WTC11 (cell line): ENCODE measurements around the gene RTP5. TPM values are rescaled to one million over a fixed set of nuclear protein-coding genes. Genes with fewer than 3 reads are reported as not detected.

Experiments used
- ATAC-seq: fragments of 200-7000 bp; cut with Tn5 transposase; 2 replicates; pipeline ENCODE4 v1.10.0; 2021; ENCODE audit warnings: mild to moderate bottlenecking, moderate library complexity
- CTCF ChIA-PET: fragments of 300-600 bp; sonication (Branson Sonifier 250); formaldehyde crosslinking; loops from one replicate; lab custom pipeline; 2021; ENCODE audit warnings: antibody characterized with exemption; lab: Charles Lee
- POLR2A ChIA-PET: fragments of 350-600 bp; sonication (Branson Sonifier 250); formaldehyde crosslinking; loops from one replicate; lab custom pipeline; 2021; ENCODE audit warnings: antibody characterized with exemption; lab: Charles Lee
- DNase-seq: peaks from one replicate; pipeline ENCODE4 v3.0.0; 2021; ENCODE audit warnings: low spot score
- H3K27ac Mint-ChIP-seq: 2 replicates; pipeline ENCODE4 v1.8.0; 2021; ENCODE audit warnings: mixed read lengths
- H3K27me3 Mint-ChIP-seq: 2 replicates; pipeline ENCODE4 v1.8.0; 2021; ENCODE audit warnings: low read depth, mild to moderate bottlenecking, moderate library complexity, mixed read lengths
- H3K36me3 Mint-ChIP-seq: 2 replicates; pipeline ENCODE4 v1.8.0; 2021; ENCODE audit warnings: mixed read lengths
- H3K4me1 Mint-ChIP-seq: 2 replicates; pipeline ENCODE4 v1.8.0; 2022; ENCODE audit warnings: mixed read lengths
- H3K4me3 Mint-ChIP-seq: 2 replicates; pipeline ENCODE4 v1.8.0; 2021; ENCODE audit warnings: mild to moderate bottlenecking, moderate library complexity, mixed read lengths
- H3K9me3 Mint-ChIP-seq: 2 replicates; pipeline ENCODE4 v1.8.0; 2021; ENCODE audit warnings: mixed read lengths
- CREM ChIP-seq: sonication (generic); formaldehyde crosslinking; IDR thresholded peaks from 2 replicates; pipeline ENCODE4 v1.8.1; 2022; ENCODE audit warnings: mild to moderate bottlenecking, missing genetic modification reagents, moderate library complexity
- FOXJ3 ChIP-seq: sonication (generic); formaldehyde crosslinking; IDR thresholded peaks from 2 replicates; pipeline ENCODE4 v1.9.0; 2021; ENCODE audit warnings: missing genetic modification reagents, mild to moderate bottlenecking, borderline replicate concordance
- IRF2 ChIP-seq: sonication (generic); formaldehyde crosslinking; IDR thresholded peaks from 2 replicates; pipeline ENCODE4 v1.8.0; 2022; ENCODE audit warnings: low read depth, missing genetic modification reagents, borderline replicate concordance
- JAZF1 ChIP-seq: fragments of 250-450 bp; sonication (Bioruptor Pico); IDR thresholded peaks from 2 replicates; pipeline ENCODE4 v1.9.0; 2021; ENCODE audit warnings: moderate library complexity, mild to moderate bottlenecking, inconsistent platforms
- JUN ChIP-seq: sonication (generic); formaldehyde crosslinking; IDR thresholded peaks from 2 replicates; pipeline ENCODE4 v1.8.0; 2023; ENCODE audit warnings: mild to moderate bottlenecking, missing genetic modification reagents
- MAX ChIP-seq: sonication (generic); formaldehyde crosslinking; IDR thresholded peaks from 2 replicates; pipeline ENCODE4 v1.8.0; 2022; ENCODE audit warnings: mild to moderate bottlenecking, missing genetic modification reagents
- NFYB ChIP-seq: sonication (generic); formaldehyde crosslinking; conservative IDR thresholded peaks from 2 replicates; pipeline ENCODE4 v1.8.0; 2022; ENCODE audit warnings: low read depth, missing genetic modification reagents
- NR2C2 ChIP-seq: sonication (generic); formaldehyde crosslinking; IDR thresholded peaks from 2 replicates; pipeline ENCODE4 v1.8.0; 2022; ENCODE audit warnings: mild to moderate bottlenecking, missing genetic modification reagents
- OVOL2 ChIP-seq: fragments of 250-450 bp; sonication (Bioruptor Pico); IDR thresholded peaks from 2 replicates; pipeline ENCODE4 v1.9.0; 2021; ENCODE audit warnings: mild to moderate bottlenecking, borderline replicate concordance
- SMAD4 ChIP-seq: sonication (generic); formaldehyde crosslinking; IDR thresholded peaks from 2 replicates; pipeline ENCODE4 v1.8.0; 2022; ENCODE audit warnings: mild to moderate bottlenecking, missing genetic modification reagents
- ZNF138 ChIP-seq: sonication (generic); formaldehyde crosslinking; conservative IDR thresholded peaks from 2 replicates; pipeline ENCODE4 v1.8.1; 2022; ENCODE audit warnings: mild to moderate bottlenecking, moderate library complexity, missing genetic modification reagents
- ZNF219 ChIP-seq: sonication (generic); formaldehyde crosslinking; IDR thresholded peaks from 2 replicates; pipeline ENCODE4 v1.8.0; 2023; ENCODE audit warnings: missing genetic modification reagents, mild to moderate bottlenecking, borderline replicate concordance
- total RNA-seq: library from RNA; stranded (reverse); gene quantifications from 3 replicates; pipeline ENCODE4 v1.2.3, GENCODE V29; 2021
- TF ChIP-seq, protein P1 (sequence below): sonication (generic); formaldehyde crosslinking; IDR thresholded peaks from 2 replicates; pipeline ENCODE4 v1.8.1; 2022; ENCODE audit warnings: missing genetic modification reagents, borderline replicate concordance
- TF ChIP-seq, protein P2 (sequence below): fragments of 250-450 bp; sonication (Bioruptor Pico); IDR thresholded peaks from 2 replicates; pipeline ENCODE4 v2.1.2; 2022; ENCODE audit warnings: mild to moderate bottlenecking, moderate library complexity
- TF ChIP-seq, protein P3 (sequence below): sonication (generic); formaldehyde crosslinking; IDR thresholded peaks from 2 replicates; pipeline ENCODE4 v1.8.0; 2022; ENCODE audit warnings: mild to moderate bottlenecking, missing genetic modification reagents
- TF ChIP-seq, protein P4 (sequence below): fragments of 250-450 bp; sonication (Bioruptor Pico); IDR thresholded peaks from 2 replicates; pipeline ENCODE4 v1.9.0; 2021; ENCODE audit warnings: mild to moderate bottlenecking, borderline replicate concordance
- TF ChIP-seq, protein P5 (sequence below): fragments of 250-450 bp; sonication (Bioruptor Pico); IDR thresholded peaks from 2 replicates; pipeline ENCODE4 v1.9.0; 2021; ENCODE audit warnings: mild to moderate bottlenecking

Gene RTP5
- total RNA-seq, 1 experiment from 2014 or later, result not detected

- no peak for TF ChIP-seq NR2C2 (CRISPR knock-in tag)
- no peak for TF ChIP-seq FOXJ3 (CRISPR knock-in tag)
- Mint-ChIP-seq H3K36me3 (no peaks in the 10 kb centered on the region), H3K27ac (no peak overlapping the region), H3K27me3 (peaks cover 37% of the 10 kb centered on the region), H3K4me1 (peaks cover 15% of the 10 kb centered on the region), H3K4me3 (no peak overlapping the region), H3K9me3 (no peaks in the 10 kb centered on the region)
- ChIA-PET POLR2A (no interaction called here), CTCF (no interaction called here)
- DNase-seq (no peak), ATAC-seq (no peak)
Observed at GRCh38 chr2:241846406-241846805, 23.1 kb upstream of the RTP5 start.

GRCh38 chr2:241848761-241849615, 20.5 kb upstream of the RTP5 start:
- no peaks in the 10 kb centered on the region for H3K9me3 Mint-ChIP-seq
- ChIA-PET POLR2A (no interaction called here), CTCF (no interaction called here)
- H3K27ac Mint-ChIP-seq, result no peak overlapping the region
- H3K4me3 Mint-ChIP-seq, result no peak overlapping the region
- no peak for DNase-seq
- H3K36me3 Mint-ChIP-seq, result no peaks in the 10 kb centered on the region
- no peaks in the 10 kb centered on the region for H3K4me1 Mint-ChIP-seq
- H3K27me3 Mint-ChIP-seq, result peaks cover 24% of the 10 kb centered on the region
- no peak for ATAC-seq
- TF ChIP-seq IRF2 (CRISPR knock-in tag) (no peak), CREM (CRISPR knock-in tag) (no peak), MAX (CRISPR knock-in tag) (no peak), SMAD4 (no peak), NFYB (CRISPR knock-in tag) (no peak), OVOL2 (no peak), JUN (CRISPR knock-in tag) (no peak), ZNF219 (CRISPR knock-in tag) (no peak), ZNF138 (CRISPR knock-in tag) (no peak), JAZF1 (CRISPR knock-in tag) (no peak)
- TF ChIP-seq, protein P1, sequence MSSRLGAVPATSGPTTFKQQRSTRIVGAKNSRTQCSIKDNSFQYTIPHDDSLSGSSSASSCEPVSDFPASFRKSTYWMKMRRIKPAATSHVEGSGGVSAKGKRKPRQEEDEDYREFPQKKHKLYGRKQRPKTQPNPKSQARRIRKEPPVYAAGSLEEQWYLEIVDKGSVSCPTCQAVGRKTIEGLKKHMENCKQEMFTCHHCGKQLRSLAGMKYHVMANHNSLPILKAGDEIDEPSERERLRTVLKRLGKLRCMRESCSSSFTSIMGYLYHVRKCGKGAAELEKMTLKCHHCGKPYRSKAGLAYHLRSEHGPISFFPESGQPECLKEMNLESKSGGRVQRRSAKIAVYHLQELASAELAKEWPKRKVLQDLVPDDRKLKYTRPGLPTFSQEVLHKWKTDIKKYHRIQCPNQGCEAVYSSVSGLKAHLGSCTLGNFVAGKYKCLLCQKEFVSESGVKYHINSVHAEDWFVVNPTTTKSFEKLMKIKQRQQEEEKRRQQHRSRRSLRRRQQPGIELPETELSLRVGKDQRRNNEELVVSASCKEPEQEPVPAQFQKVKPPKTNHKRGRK (CRISPR knock-in tag), result no peak
- TF ChIP-seq, protein P2, sequence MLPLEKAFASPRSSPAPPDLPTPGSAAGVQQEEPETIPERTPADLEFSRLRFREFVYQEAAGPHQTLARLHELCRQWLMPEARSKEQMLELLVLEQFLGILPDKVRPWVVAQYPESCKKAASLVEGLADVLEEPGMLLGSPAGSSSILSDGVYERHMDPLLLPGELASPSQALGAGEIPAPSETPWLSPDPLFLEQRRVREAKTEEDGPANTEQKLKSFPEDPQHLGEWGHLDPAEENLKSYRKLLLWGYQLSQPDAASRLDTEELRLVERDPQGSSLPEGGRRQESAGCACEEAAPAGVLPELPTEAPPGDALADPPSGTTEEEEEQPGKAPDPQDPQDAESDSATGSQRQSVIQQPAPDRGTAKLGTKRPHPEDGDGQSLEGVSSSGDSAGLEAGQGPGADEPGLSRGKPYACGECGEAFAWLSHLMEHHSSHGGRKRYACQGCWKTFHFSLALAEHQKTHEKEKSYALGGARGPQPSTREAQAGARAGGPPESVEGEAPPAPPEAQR (CRISPR knock-in tag), result no peak
- TF ChIP-seq, protein P3, sequence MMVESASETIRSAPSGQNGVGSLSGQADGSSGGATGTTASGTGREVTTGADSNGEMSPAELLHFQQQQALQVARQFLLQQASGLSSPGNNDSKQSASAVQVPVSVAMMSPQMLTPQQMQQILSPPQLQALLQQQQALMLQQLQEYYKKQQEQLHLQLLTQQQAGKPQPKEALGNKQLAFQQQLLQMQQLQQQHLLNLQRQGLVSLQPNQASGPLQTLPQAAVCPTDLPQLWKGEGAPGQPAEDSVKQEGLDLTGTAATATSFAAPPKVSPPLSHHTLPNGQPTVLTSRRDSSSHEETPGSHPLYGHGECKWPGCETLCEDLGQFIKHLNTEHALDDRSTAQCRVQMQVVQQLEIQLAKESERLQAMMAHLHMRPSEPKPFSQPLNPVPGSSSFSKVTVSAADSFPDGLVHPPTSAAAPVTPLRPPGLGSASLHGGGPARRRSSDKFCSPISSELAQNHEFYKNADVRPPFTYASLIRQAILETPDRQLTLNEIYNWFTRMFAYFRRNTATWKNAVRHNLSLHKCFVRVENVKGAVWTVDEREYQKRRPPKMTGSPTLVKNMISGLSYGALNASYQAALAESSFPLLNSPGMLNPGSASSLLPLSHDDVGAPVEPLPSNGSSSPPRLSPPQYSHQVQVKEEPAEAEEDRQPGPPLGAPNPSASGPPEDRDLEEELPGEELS (CRISPR knock-in tag), result no peak
- TF ChIP-seq, protein P4, sequence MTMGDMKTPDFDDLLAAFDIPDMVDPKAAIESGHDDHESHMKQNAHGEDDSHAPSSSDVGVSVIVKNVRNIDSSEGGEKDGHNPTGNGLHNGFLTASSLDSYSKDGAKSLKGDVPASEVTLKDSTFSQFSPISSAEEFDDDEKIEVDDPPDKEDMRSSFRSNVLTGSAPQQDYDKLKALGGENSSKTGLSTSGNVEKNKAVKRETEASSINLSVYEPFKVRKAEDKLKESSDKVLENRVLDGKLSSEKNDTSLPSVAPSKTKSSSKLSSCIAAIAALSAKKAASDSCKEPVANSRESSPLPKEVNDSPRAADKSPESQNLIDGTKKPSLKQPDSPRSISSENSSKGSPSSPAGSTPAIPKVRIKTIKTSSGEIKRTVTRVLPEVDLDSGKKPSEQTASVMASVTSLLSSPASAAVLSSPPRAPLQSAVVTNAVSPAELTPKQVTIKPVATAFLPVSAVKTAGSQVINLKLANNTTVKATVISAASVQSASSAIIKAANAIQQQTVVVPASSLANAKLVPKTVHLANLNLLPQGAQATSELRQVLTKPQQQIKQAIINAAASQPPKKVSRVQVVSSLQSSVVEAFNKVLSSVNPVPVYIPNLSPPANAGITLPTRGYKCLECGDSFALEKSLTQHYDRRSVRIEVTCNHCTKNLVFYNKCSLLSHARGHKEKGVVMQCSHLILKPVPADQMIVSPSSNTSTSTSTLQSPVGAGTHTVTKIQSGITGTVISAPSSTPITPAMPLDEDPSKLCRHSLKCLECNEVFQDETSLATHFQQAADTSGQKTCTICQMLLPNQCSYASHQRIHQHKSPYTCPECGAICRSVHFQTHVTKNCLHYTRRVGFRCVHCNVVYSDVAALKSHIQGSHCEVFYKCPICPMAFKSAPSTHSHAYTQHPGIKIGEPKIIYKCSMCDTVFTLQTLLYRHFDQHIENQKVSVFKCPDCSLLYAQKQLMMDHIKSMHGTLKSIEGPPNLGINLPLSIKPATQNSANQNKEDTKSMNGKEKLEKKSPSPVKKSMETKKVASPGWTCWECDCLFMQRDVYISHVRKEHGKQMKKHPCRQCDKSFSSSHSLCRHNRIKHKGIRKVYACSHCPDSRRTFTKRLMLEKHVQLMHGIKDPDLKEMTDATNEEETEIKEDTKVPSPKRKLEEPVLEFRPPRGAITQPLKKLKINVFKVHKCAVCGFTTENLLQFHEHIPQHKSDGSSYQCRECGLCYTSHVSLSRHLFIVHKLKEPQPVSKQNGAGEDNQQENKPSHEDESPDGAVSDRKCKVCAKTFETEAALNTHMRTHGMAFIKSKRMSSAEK, result no peak
- TF ChIP-seq, protein P5, sequence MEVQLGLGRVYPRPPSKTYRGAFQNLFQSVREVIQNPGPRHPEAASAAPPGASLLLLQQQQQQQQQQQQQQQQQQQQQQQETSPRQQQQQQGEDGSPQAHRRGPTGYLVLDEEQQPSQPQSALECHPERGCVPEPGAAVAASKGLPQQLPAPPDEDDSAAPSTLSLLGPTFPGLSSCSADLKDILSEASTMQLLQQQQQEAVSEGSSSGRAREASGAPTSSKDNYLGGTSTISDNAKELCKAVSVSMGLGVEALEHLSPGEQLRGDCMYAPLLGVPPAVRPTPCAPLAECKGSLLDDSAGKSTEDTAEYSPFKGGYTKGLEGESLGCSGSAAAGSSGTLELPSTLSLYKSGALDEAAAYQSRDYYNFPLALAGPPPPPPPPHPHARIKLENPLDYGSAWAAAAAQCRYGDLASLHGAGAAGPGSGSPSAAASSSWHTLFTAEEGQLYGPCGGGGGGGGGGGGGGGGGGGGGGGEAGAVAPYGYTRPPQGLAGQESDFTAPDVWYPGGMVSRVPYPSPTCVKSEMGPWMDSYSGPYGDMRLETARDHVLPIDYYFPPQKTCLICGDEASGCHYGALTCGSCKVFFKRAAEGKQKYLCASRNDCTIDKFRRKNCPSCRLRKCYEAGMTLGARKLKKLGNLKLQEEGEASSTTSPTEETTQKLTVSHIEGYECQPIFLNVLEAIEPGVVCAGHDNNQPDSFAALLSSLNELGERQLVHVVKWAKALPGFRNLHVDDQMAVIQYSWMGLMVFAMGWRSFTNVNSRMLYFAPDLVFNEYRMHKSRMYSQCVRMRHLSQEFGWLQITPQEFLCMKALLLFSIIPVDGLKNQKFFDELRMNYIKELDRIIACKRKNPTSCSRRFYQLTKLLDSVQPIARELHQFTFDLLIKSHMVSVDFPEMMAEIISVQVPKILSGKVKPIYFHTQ (CRISPR knock-in tag), result no peak
